ENCODE results near the gene DSCAML1.

- TF ChIP-seq ETS1 (conservative IDR thresholded peaks at IDR 0.05; ENCODE audit: control insufficient read depth, low read depth, low read length) (no peak), CTCF (IDR thresholded peaks at IDR 0.05 in 2 of 3, conservative IDR thresholded peaks at IDR 0.05 in 1 of 3; ENCODE audit: insufficient read depth in 2 of 3, low read depth in 1 of 3, low read length in 3 of 3) (no peak)
These were observed 99.7 kb downstream of the DSCAML1 start for GRCh38 chr11:117697319-117697718.

Measured in K562 (cell line).